Non-pigmented ciliary epithelial cell (primary cell): ENCODE data around the gene RAPGEF2.
A peak's percentile ranks its signal among the peaks of the same experiment; 100 is the strongest.

Experiments used
- DNase-seq: peaks from one replicate; pipeline ENCODE4 v3.0.0-alpha.2; 2010; ENCODE audit warnings: low read depth

Gene RAPGEF2

GRCh38 chr4:159197885-159198269 is 95.0 kb downstream of the RAPGEF2 start:
- no peak for DNase-seq

GRCh38 chr4:159199826-159200225 is 96.9 kb downstream of the RAPGEF2 start:
- no peak for DNase-seq

- DNase-seq, result no peak
Measured at GRCh38 chr4:159201168-159201567, 98.3 kb downstream of the RAPGEF2 start.

DNA sequence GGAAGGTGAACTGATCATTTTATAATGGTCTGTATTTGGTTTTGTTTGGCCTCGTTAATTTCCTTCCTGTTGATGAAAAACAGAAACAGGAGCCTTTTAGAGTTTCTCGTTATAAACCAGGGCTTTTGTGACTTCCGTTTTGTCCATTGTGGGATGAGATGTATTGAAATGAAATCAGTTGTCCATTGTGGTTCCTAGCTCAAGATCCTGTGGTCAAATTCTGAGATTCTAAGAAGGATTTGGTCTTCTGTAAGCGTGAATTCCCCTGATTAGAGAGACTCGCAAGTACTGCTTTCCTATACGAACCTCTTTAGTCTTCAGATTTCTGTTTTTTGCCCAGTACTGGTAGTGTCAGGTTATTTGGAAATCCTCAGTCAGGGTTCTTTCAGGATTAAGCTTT is 101.7 kb downstream of the RAPGEF2 start:
- no peak for DNase-seq

DNA sequence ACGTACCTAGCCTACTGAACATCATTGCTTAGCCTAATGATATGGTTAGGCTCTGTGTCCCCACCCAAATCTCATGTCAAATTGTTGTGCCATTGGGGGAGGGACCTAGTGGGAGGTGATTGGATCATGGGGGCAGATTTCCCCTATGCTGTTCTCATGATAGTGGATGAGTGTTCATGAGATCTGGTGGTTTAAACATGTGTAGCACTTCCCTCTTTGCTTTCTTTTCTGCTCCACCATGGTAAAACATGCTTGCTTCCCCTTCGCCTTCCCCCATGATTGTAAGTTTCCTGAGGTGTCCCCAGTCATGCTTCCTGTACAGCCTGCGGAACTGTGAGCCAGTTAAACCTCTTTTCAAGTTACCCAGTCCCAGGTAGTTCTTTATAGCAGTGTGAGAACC is 102.6 kb downstream of the RAPGEF2 start:
- no peak for DNase-seq

DNA sequence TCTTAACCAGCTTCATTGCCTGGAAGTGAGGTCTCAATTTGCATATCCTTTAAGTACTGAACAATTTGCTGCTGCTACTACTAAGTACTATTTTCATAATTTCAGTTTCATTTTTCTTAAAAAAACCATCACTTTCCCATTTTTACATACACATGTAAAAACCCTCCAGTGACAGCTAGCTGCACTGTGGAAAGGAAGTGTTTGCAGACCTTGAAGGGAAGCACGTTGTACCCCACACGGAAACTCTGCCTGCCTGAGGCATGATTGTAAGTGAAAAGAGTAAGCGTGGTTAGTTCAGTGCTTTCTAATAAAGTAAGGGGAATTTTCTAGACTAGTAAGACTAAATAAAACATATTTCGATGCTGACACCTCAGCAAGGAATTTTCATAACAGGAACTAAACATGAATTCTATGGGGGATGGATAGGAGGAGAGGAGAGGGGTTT is 103.6 kb downstream of the RAPGEF2 start:
- DNase-seq, result peak; percentile 48

GRCh38 chr4:159209249-159209648 is 106.4 kb downstream of the RAPGEF2 start:
- no peak for DNase-seq

GRCh38 chr4:159210975-159211374 is 108.1 kb downstream of the RAPGEF2 start:
- no peak for DNase-seq

GRCh38 chr4:159212675-159213293 is 109.9 kb downstream of the RAPGEF2 start:
- no peak for DNase-seq

- DNase-seq, result no peak
Measured at GRCh38 chr4:159216834-159217233, 114.0 kb downstream of the RAPGEF2 start.

GRCh38 chr4:159219862-159220261 is 117.0 kb downstream of the RAPGEF2 start:
- no peak for DNase-seq

GRCh38 chr4:159220353-159220752 is 117.5 kb downstream of the RAPGEF2 start:
- no peak for DNase-seq

DNA sequence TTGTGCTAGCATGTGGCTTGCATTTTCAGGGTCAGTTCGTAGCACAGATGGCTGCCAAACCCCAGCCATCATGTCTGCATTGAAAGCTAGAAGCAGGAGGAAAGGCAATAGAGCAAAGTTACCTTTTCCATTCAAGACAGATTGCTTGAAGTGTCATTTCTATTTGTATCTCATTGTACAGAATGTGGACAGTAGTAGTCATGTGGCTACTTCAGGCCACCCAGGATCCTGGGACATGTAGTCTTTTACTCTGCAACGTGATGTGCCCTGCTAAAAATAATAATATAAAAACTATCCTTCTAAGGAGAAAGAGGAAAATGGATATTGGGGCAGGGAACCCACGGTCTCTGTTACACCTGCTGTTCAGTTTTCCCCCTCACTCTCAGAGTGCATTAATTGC is 118.4 kb downstream of the RAPGEF2 start:
- no peak for DNase-seq

GRCh38 chr4:159222043-159222552 is 119.2 kb downstream of the RAPGEF2 start:
- no peak for DNase-seq

DNA sequence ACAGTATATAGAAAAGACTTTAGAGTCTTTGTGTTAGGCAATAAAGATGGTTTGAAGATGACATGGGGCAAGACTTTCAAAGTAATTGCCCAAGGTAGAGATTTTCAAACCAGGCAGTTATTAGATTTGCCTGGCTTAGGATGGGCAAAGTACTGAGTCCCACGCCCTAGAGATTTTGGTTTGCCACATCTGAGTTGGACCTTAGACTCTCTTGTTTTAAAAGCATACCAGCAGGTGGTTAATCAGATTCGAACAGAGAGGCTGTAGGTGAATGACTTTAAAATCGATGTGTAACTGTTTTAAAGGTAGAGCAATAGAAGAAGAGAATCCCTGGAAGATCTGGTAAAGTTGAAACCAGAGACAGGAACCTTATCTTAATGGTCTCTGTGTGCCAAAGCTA is 121.5 kb downstream of the RAPGEF2 start:
- DNase-seq, result no peak

DNA sequence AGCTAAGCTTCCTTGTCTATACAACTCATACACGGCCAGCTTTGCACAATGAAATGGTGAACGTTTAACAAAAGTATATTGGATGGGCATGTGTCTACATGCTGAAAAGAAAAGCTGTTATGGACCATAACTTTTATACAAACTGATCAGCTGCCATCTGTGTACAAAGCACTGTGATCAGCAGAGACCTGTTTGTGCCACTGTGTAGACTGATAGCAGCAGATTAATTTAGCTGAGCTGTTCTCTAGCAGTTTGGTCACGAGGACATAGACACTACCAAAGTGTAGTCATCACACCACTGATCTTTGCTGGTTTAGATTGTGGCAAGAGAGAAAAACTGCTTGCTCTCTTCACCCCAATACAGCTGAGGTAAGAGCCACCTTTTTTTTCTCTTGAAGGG is 124.5 kb downstream of the RAPGEF2 start:
- no peak for DNase-seq

DNA sequence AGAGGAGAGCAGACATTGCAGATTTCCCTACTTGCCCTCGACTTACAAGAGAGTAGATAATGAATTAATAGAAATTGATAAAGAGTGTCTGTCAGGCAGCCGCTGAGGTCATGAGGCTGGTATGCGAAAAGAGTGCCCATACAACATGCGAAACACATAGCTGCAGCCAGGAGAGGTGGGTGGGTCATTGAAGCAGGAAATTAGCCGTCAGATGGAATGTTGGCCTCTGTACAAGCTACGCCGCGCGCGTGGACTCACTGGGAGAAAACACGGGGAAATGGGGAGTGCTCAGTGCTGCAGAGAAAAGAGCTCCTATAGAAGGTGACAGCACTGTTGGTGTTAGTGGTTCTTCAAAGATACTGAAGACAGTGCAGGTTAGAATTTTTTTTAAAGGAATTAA is 125.1 kb downstream of the RAPGEF2 start:
- DNase-seq, result peak; percentile 84

- peak; percentile 90 for DNase-seq
Measured at GRCh38 chr4:159229164-159229563, 126.3 kb downstream of the RAPGEF2 start.

DNA sequence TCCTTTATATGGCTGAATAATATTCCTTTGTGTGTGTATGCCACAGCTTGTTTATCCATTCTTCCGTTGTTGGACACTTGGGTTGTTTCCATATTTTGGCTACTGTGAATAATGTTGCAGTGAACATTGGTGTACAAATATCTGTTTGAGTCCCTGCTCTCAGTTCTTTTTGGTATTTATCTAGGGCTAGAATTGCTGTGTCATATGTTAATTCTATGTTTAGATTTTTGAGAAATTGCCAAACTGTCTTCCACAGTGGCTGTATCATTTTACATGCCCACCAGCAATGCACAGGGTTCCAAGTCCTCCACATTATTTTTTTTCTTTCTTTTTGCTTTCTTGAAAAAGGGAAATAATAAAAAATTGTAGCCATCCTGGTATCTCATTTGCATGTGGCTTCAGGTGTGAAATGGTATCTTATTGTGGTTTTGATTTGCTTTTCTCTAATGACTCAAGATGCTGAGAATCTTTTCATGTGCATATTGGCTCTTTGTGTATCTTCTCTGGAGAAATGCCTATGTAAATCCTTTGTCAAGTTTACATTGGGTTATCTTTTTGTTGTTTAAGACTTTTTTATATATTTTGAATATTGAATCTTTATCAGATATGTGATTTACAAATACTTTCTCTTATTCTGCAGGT is 129.7 kb downstream of the RAPGEF2 start:
- no peak for DNase-seq

- DNase-seq, result no peak
Measured at GRCh38 chr4:159235779-159236368, 133.0 kb downstream of the RAPGEF2 start.

DNA sequence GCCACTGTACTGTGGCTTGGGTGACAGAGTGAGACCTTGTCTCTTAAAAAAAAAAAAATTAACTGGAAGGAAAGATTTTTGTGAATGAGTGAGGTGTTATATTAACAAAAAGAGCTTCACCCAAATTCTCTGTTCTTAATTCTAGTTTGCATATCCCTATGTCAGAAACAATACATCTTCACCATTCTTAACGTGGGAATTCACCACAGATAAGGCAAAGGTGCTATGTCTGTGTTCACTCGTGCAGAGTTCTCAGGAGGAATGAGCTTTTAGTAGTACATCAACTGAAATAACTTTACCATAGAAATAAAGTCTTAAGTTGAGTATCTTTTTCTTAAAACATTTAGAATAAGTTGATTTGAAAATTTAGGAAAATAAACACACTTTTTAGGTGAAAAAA is 135.1 kb downstream of the RAPGEF2 start:
- DNase-seq, result no peak

DNA sequence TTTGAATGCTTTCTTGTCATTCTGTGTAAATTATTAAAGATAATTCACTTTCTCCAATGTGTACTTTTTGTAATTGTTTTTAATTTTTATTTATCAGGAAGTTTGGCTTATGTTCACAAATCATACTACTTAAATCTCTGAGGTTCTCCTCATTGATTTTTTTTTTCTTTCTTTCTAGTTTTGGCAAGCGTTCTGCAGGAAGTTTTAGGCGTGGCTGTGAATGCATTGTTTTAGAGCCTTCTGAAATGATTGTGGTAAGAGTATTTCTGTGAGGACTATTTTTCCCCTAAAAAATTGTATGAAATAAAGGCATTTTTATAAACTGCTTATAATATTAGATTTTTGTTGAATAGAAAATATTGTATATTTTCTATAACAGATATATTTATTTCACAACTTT is 135.8 kb downstream of the RAPGEF2 start:
- no peak for DNase-seq

GRCh38 chr4:159239629-159240028 is 136.8 kb downstream of the RAPGEF2 start:
- no peak for DNase-seq
